Measurements from ENCODE around the gene C1QTNF6.
"Not testable (repeated sequence)": the region's sequence is repeated elsewhere in the genome, so short reads cannot be mapped to it uniquely, and the experiment has no call there.

The C1QTNF6 gene

DNA sequence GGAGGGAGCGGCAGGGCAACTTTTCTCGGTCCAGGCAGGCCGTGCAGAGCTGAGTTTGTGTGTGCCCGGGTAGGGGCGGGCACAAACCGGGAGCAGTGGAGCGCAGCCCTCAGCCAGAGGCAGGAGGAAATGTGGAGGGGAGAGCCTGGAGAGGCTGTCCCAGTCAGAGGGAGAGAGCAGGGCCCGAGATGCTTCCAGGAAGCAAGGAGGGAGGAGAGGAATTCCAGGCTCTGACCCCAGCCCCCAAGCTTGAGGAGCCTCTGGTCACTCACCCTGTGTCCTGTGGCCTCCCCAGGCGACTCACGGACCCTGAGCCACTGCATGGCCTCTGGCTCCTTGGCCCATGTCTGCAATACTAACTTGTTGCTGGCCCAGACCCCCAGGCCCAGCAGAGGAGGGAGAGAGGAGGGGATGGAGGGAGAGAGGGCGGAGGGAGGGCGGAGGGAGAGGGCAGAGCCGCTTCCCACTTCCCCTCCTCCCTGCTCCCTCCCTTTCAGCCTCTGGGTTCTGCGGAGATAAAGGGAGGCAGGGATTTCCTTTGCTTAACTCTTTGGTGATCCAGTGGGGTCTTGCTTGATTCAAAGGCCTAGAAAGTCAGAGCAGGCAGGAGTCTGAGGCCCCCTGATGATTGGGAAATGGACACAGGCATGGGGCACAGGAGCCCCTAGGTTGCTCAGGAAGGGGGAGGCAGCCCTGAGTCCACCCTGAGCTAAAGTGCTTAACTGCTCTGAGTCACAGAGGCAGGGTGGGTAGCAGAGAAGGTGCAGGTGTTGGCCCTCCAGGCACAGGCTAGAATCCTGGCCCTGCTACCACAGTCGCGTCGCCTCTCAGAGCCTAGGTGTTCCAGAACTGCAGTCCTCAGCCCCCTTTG, at the start of gene C1QTNF6:
Gene C1QTNF6, minus strand, starts transcription at position 357 of the 871 bp plus-strand sequence. Its CDS starts 34 bp downstream, at position 323.
- in situ Hi-C loops (cut with MboI; ENCODE audit: low sequenced_read_pairs): no loop called here

GRCh38 chr22:37235897-37236607, 48.0 kb upstream of the C1QTNF6 start:
- in situ Hi-C loops (cut with MboI; ENCODE audit: low sequenced_read_pairs): no loop called here

DNA sequence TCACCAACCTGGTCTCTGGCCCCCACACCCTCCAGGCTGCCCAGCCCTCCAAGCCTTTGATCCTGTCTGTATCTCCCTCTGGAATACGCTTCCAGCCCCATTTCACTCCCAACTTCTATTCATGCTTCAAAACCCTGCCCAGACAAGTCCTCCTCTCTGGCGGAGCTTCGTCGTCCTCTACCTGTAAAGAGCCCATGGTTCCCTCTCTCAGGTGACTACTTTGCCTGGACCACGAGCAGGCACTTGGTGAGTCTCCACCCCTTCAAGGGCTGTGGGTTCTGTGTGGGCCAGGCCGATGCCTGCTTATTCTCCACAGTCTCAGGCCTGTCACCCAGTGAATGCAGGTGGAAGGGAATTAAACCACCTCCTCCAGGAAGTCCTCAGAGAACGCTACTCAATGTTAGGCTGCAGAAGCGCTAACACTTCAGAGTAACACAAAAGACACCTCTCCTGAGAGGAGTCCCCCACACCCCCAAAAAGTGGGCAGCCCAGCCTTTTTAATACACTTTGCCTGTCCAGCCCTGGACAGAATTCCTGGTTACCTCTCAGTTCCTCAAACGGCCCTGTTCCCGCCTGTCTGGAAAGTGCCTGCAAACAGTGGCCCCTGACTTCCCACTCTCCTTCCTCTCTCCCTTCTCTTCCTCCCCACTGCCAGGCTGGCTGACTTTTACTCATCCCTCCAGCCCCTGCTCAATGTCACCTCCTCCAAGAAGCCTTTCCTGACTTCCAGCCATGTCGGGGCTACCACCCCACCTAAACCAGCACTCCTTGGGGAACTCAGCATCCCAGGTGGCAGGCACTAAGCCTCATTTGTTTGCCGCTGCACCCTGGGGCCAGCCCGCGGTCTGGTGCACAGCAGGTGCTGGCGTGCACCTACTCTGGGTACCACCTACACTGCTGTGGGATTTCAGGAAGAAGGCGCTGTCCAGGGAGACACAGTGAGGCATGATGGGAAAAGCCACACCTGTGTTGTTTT, 47.0 kb upstream of the C1QTNF6 start:
- in situ Hi-C loops (cut with MboI; ENCODE audit: low sequenced_read_pairs): no loop called here

DNA sequence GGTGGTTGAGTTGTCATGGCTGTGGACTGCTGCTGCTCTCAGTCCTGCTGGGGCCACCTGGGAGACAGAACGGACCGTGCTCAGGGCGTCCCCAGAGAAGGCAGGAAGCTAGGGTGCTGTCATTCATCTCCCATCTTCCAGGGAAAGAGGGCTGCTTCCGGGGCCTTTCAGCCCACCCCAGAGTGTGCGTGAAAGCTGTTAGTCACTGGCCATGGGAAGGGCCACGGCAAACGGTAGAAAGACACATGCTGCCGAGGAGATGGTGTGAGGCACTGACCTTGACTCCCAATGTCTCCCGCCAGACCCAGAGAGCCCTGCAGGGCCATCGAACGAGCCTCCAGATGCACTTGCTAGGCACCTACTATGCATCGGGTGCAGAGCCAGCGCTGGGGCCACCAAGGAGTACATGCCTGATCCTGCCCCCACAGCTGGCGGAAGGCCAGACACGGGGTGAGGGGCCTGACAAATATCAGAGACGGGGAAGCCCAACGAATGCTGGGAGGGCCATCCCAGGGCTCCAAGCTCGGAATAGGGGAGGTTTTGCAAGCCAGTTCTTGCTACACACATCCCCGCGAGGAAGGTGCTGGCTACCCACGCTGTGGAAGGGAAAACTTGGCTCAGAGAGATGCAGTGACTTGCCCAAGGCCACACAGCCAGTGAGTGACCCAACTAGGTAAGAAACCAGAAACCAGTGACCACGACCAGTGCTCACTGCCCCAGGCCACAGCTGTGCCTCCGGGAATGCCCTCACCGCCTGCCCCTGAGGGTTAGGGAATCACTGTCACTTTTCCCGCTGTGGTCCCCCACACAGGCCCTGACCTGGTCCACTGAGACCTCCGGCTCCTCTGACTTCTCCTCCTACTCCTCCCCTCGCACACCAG, 45.9 kb upstream of the C1QTNF6 start:
- in situ Hi-C loops (cut with MboI; ENCODE audit: low sequenced_read_pairs): no loop called here

DNA sequence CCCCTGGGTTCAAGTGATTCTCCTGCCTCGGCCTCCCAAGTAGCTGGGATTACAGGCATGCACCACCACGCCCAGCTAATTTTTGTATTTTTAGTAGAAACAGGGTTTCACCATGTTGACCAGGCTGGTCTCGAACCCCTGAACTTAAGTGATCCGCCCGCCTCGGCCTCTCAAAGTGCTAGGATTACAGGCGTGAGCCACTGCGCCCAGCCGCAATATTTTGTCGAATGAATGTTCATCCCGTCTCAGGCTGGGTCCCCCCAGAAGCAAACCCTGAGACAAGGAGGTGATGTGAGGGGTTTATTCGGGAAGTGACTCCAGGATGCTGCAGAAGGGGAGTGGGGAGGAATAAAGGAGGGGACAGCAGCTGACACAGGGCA, 45.3 kb upstream of the C1QTNF6 start:
- in situ Hi-C loops (cut with MboI; ENCODE audit: low sequenced_read_pairs): not testable (repeated sequence)

- in situ Hi-C loops (cut with MboI; ENCODE audit: low sequenced_read_pairs): no loop called here
Observed at GRCh38 chr22:37232140-37232998, 44.3 kb upstream of the C1QTNF6 start.

GRCh38 chr22:37231406-37232139, 43.5 kb upstream of the C1QTNF6 start:
- in situ Hi-C loops (cut with MboI; ENCODE audit: low sequenced_read_pairs): no loop called here

DNA sequence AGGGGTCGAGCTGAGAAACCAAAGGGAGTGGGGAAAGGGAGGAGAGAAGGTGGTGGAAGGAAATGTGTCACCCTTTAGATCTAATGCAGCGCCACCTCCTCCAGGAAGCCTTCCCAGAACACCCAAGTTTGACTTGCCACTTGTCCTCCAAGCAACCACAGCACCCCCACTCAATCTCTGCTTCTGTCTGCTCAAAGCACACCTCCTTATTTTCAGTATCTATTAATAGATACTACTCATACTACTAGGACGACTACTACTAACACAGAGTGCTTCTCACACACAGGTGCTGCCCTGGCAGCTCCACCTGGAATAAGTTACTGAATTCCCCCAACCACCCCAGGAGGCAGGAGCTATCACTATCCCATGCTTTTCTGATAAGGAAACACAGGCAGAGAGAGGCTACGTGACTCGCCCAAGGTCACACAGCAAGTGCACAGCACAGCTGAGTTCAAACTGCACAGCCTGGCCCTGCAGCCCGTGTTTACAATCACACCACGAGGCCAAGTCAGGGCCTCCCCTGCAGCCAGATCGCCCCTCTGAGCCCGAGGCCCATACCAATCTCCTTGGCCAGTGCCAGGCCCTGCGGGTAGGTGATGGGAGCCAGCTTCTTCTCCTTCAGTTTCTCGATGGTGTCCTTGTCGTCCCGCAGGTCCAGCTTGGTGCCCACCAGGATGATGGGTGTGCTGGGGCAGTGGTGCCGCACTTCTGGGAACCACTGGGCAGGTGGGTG, 42.8 kb upstream of the C1QTNF6 start:
- in situ Hi-C loops (cut with MboI; ENCODE audit: low sequenced_read_pairs): no loop called here

- in situ Hi-C loops (cut with MboI; ENCODE audit: low sequenced_read_pairs): no loop called here
Observed at GRCh38 chr22:37229805-37230672, 42.0 kb upstream of the C1QTNF6 start.

GRCh38 chr22:37229012-37229804, 41.2 kb upstream of the C1QTNF6 start:
- in situ Hi-C loops (cut with MboI; ENCODE audit: low sequenced_read_pairs): no loop called here

- in situ Hi-C loops (cut with MboI; ENCODE audit: low sequenced_read_pairs): no loop called here
Observed at GRCh38 chr22:37228106-37229011, 40.3 kb upstream of the C1QTNF6 start.

- in situ Hi-C loops (cut with MboI; ENCODE audit: low sequenced_read_pairs): no loop called here
Observed at GRCh38 chr22:37226514-37226913, 38.5 kb upstream of the C1QTNF6 start.

DNA sequence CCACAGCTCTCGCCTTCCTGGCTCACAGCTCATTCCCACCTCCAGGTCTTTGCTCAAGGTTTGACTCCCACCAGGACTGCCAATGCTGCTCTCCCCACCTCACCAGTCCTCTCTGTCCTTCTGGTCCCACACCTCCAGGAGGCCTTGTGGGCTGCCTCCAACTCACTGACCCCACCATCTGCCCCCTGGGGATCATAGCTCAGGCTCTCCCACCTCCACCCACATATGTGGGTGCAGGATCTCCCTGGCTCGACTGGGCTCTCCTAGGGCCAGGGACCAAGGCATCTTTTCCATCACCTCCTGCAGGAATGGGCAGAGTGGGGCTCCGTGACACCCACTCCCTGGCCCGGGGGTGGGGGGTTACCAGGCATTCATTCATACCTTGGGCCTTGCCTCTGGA, 38.0 kb upstream of the C1QTNF6 start:
- in situ Hi-C loops (cut with MboI; ENCODE audit: low sequenced_read_pairs): no loop called here

GRCh38 chr22:37225481-37225880, 37.4 kb upstream of the C1QTNF6 start:
- in situ Hi-C loops (cut with MboI; ENCODE audit: low sequenced_read_pairs): no loop called here

Data from HL-60/S4 (cell line).